MCF 10A (cell line): ENCODE measurements around the gene ADAM10. TPM values are rescaled to one million over a fixed set of nuclear protein-coding genes. Genes with fewer than 3 reads are reported as not detected.

Source experiments
- BruUV-seq: library from RNA; stranded (reverse); fragments of 400-500 nt; replicated peaks from 2 replicates; lab custom pipeline; 2021; lab: Mats Ljungman, UMichigan
- CTCF ChIA-PET: fragments of 300-600 bp; sonication (Branson Sonifier 250); formaldehyde crosslinking; extraction: SDS; loops from one replicate; lab custom pipeline; 2021; ENCODE audit warnings: antibody characterized with exemption, inconsistent platforms; lab: Yijun Ruan, JAX
- POLR2A ChIA-PET: fragments of 300-600, 350-650 bp; sonication (Branson Sonifier 250); formaldehyde crosslinking; extraction: SDS; loops from one replicate; lab custom pipeline; 2020; ENCODE audit warnings: antibody characterized with exemption, inconsistent platforms; lab: Yijun Ruan, JAX
- DNase-seq: peaks from one replicate; pipeline ENCODE4 v3.0.0-alpha.2; 2018; ENCODE audit not compliant: unreplicated experiment
- H3K27ac Mint-ChIP-seq: one replicate; pipeline ENCODE4 v1.8.0; 2022; ENCODE audit warnings: mild to moderate bottlenecking, low read depth, mixed read lengths; ENCODE audit not compliant: unreplicated experiment
- H3K27me3 Mint-ChIP-seq: one replicate; pipeline ENCODE4 v1.8.0; 2022; ENCODE audit warnings: mixed read lengths; ENCODE audit not compliant: insufficient read depth, unreplicated experiment
- H3K36me3 Mint-ChIP-seq: one replicate; pipeline ENCODE4 v1.8.0; 2022; ENCODE audit warnings: mild to moderate bottlenecking, moderate library complexity, mixed read lengths; ENCODE audit not compliant: insufficient read depth, unreplicated experiment
- H3K4me1 Mint-ChIP-seq: one replicate; pipeline ENCODE4 v1.8.0; 2022; ENCODE audit warnings: mixed read lengths; ENCODE audit not compliant: insufficient read depth, unreplicated experiment
- H3K4me3 Mint-ChIP-seq: one replicate; pipeline ENCODE4 v1.8.0; 2022; ENCODE audit warnings: mild to moderate bottlenecking, moderate library complexity, mixed read lengths; ENCODE audit not compliant: unreplicated experiment
- H3K9me3 Mint-ChIP-seq: one replicate; pipeline ENCODE4 v1.8.0; 2022; ENCODE audit warnings: mixed read lengths; ENCODE audit not compliant: unreplicated experiment
- intact Hi-C: fragments of 100-400 bp; cut with micrococcal nuclease; formaldehyde crosslinking; loops from 2 replicates; pipeline ENCODE4 v1.14.1; 2022
- total RNA-seq: library from RNA; stranded (reverse); gene quantifications from 2 replicates; pipeline ENCODE4 v1.2.3, GENCODE V29; 2022
- TF ChIP-seq, protein P1 (sequence below): fragments of 200-600 bp; IDR thresholded peaks from one replicate; pipeline ENCODE4 v1.8.0; 2022; ENCODE audit warnings: antibody characterized with exemption, mild to moderate bottlenecking; ENCODE audit not compliant: unreplicated experiment

ADAM10 gene
- total RNA-seq, 1 experiment from 2014 or later, result 87.5 TPM

DNA sequence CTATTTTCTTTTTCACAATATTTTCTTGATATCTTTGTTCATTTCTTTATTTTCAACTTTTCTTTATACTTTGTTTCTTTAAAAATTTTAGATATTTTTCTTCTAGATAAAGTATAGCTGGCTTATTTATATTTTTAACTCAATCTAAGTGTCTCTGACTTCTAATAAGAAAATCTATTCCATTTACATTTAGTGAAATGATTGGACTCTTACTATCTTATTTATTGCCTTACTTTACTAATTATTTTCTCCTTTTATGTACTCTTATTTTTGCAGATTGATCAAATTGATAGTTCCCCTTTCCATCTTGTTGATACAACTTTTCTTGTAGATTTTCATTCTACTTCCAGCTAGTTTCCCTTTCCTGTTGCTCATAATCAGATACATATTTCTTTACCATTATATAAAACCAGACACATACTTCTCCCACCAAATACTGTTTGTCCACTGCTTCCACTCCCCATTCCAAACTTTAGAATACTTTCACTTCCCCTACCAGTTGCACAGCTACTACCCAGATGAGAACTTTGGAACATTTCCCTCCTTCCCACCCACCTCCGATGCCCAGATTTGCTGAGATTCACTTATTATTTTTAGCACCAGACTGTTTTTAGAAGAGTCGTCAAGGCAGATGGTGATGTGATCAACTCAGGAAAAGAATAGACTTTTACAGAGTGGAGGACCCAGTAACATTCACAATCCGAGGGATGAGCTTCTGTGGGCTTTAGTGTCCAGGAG is 166.2 kb downstream of the ADAM10 start:
- BruUV-seq, result no TSS peak
- intact Hi-C loops, result no loop called here
- TF ChIP-seq, protein P1, sequence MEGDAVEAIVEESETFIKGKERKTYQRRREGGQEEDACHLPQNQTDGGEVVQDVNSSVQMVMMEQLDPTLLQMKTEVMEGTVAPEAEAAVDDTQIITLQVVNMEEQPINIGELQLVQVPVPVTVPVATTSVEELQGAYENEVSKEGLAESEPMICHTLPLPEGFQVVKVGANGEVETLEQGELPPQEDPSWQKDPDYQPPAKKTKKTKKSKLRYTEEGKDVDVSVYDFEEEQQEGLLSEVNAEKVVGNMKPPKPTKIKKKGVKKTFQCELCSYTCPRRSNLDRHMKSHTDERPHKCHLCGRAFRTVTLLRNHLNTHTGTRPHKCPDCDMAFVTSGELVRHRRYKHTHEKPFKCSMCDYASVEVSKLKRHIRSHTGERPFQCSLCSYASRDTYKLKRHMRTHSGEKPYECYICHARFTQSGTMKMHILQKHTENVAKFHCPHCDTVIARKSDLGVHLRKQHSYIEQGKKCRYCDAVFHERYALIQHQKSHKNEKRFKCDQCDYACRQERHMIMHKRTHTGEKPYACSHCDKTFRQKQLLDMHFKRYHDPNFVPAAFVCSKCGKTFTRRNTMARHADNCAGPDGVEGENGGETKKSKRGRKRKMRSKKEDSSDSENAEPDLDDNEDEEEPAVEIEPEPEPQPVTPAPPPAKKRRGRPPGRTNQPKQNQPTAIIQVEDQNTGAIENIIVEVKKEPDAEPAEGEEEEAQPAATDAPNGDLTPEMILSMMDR, result no peak
- Mint-ChIP-seq H3K36me3 (no peaks in the 10 kb centered on the region), H3K27ac (no peak overlapping the region), H3K27me3 (no peaks in the 10 kb centered on the region), H3K9me3 (peaks cover 26% of the 10 kb centered on the region), H3K4me1 (no peaks in the 10 kb centered on the region), H3K4me3 (no peak overlapping the region)
- no peak for DNase-seq
- ChIA-PET CTCF (interaction anchor here (0.6 to 1.1 kb wide), 3 partner anchors 21 to 357 kb away, joined by 3 read pairs; no protein-coding TSS in a partner anchor), POLR2A (interaction anchor here (0.8 kb wide), 1 partner anchor 9 kb away, joined by 3 read pairs; no protein-coding TSS in a partner anchor)

DNA sequence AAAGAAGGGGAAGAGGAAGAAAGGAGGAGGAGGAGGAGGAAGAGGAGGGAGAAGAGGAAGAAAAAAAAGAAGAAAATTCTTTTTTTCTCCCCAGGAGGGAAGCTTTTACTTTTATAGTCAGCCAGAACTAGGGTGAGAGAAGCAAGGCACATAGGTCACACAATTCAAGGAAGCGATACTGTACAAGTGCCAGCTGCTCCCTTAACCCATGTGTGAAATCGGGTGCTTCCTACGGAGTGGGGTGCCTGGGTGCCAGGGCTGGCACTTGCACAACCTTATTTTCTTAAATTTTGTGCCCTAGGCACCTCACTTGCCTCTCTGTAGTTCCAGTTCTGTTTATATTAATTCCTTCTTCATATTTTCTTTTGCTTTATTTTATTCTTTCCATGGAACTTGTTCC is 167.3 kb downstream of the ADAM10 start:
- no peak for DNase-seq
- H3K4me1 Mint-ChIP-seq, result no peaks in the 10 kb centered on the region
- intact Hi-C loops, result no loop called here
- no peak overlapping the region for H3K27ac Mint-ChIP-seq
- TF ChIP-seq, protein P1, result no peak
- BruUV-seq, result no TSS peak
- H3K4me3 Mint-ChIP-seq, result no peak overlapping the region
- ChIA-PET CTCF (interaction anchor here (0.6 kb wide), 1 partner anchor 54 kb away, joined by 5 read pairs; no protein-coding TSS in a partner anchor), POLR2A (interaction anchor here (0.6 kb wide), 1 partner anchor 188 kb away, joined by 4 read pairs; no protein-coding TSS in a partner anchor)
- H3K9me3 Mint-ChIP-seq, result peaks cover 26% of the 10 kb centered on the region
- no peaks in the 10 kb centered on the region for H3K36me3 Mint-ChIP-seq
- no peaks in the 10 kb centered on the region for H3K27me3 Mint-ChIP-seq

DNA sequence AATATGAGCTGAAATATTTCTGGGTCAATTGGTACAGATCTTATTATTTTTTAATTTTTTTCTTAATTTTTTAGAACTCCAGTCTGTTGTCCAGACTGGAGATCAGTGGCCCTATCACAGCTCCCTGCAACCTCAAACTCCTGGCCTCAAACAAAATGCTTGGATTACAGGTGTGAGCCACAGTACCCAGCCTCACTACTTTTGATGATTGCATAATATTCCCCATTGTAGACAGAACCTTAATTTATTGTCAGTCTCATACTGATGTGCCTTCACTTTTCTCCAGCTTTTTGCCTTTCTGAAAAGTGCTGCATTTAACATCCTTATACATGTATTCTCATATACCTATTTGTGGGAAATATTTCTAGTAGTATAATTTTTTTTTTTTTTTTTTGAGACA is 172.8 kb downstream of the ADAM10 start:
- Mint-ChIP-seq H3K9me3 (peaks cover 1% of the 10 kb centered on the region), H3K4me1 (no peaks in the 10 kb centered on the region), H3K27ac (no peak overlapping the region), H3K36me3 (no peaks in the 10 kb centered on the region), H3K4me3 (no peak overlapping the region), H3K27me3 (no peaks in the 10 kb centered on the region)
- no TSS peak for BruUV-seq
- TF ChIP-seq, protein P1, result no peak
- ChIA-PET POLR2A (interaction anchor here (2.0 kb wide), 1 partner anchor 12 kb away, joined by 4 read pairs; no protein-coding TSS in a partner anchor), CTCF (interaction anchor here (0.7 kb wide), 1 partner anchor 11 kb away, joined by 5 read pairs; no protein-coding TSS in a partner anchor)
- no peak for DNase-seq
- intact Hi-C loops, result no loop called here

DNA sequence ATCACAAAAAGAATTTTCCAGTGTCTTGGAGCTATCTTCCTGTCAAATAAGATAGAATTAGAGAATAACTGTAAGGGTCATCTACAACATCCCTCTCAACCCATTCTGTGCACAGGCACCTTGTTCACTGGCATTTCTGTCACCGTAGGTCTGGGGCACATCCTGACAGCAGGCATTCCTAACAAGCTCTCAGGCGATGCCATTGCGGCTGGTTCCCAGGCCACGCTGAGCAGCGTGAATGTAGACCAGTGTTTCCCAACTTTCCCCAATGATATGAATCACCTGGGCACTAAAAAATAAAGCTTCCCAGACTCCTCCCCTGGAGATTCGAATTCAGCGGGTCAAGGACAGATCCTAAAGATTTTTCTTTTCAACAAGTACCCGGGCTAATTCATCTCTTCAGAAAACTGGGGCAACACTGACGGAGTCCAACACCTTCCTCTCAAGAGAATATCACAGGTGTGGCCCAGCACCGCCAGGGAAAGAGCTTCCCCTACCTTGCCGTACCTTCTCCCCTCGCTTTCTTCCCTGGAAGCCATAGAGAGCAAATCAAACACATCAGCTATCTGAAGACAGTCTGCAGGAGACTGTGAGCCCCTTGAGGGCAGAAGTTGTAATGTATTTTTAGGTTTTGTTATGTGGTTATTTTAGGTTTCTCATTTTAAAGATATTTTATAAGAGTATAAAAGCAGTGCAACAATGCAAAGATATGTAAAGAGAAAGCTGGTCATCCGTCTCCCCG is 174.3 kb downstream of the ADAM10 start:
- H3K36me3 Mint-ChIP-seq, result no peaks in the 10 kb centered on the region
- intact Hi-C loops, result no loop called here
- H3K27ac Mint-ChIP-seq, result no peak overlapping the region
- CTCF ChIA-PET, result interaction anchor here (0.6 to 1.2 kb wide), 3 partner anchors 23 to 714 kb away, joined by 3 read pairs; no protein-coding TSS in a partner anchor
- BruUV-seq, result no TSS peak
- H3K27me3 Mint-ChIP-seq, result no peaks in the 10 kb centered on the region
- TF ChIP-seq, protein P1, result no peak
- H3K4me1 Mint-ChIP-seq, result no peaks in the 10 kb centered on the region
- no peaks in the 10 kb centered on the region for H3K9me3 Mint-ChIP-seq
- no peak overlapping the region for H3K4me3 Mint-ChIP-seq
- DNase-seq, result no peak
- POLR2A ChIA-PET, result interaction anchor here (0.6 to 0.7 kb wide), 3 partner anchors 10 to 1041 kb away, joined by 3 read pairs; no protein-coding TSS in a partner anchor
